Omental fat pad (tissue), 4 donors: ENCODE data around the gene PFAS. TPM values are rescaled to one million over a fixed set of nuclear protein-coding genes. Genes with fewer than 3 reads are reported as not detected.

Experiments used
- ATAC-seq: fragments of 150-250 bp; one replicate; pipeline ENCODE4 v1.9.1; 2016; ENCODE audit warnings: mild to moderate bottlenecking, moderate library complexity; ENCODE audit not compliant: low FRiP score
- DNase-seq: peaks from one replicate; pipeline ENCODE4 v3.0.0-alpha.2; 2019; ENCODE audit warnings: low spot score
- CTCF ChIP-seq, 3 donors: fragments of 450-650 bp; IDR thresholded peaks; one replicate each; pipeline ENCODE4 v1.5.1; 2016 to 2017; ENCODE audit warnings: antibody characterized with exemption in 3 of 3, mild to moderate bottlenecking in 3 of 3, moderate library complexity in 2 of 3
- total RNA-seq, 4 donors: library from RNA; depleted of rRNA; stranded (reverse); fragments of >200 nt; gene quantifications; one replicate each; pipeline ENCODE4 v1.1.0, GENCODE V29; 2016

The PFAS gene
- total RNA-seq, 4 donors from 2014 or later: 12.9 to 27.7 (median 19.8) TPM

- DNase-seq (no peak), ATAC-seq (no peak)
- no peak for TF ChIP-seq CTCF (IDR thresholded peaks at IDR 0.05)
Observed at GRCh38 chr17:8284126-8284525, 35.0 kb downstream of the PFAS start.

- no peak for DNase-seq
- no peak for TF ChIP-seq CTCF (IDR thresholded peaks at IDR 0.05)
- no peak for ATAC-seq
Observed at GRCh38 chr17:8285270-8286181, 36.4 kb downstream of the PFAS start.

- DNase-seq (no peak), ATAC-seq (no peak)
- TF ChIP-seq CTCF (IDR thresholded peaks at IDR 0.05): no peak
Observed at GRCh38 chr17:8287651-8288335, 38.7 kb downstream of the PFAS start.

GRCh38 chr17:8288336-8289102 is 39.4 kb downstream of the PFAS start, which contains the start of gene RANGRF:
Gene RANGRF (plus strand): TSS chr17:8288670. CDS start chr17:8288789, 119 bp downstream.
- DNase-seq: peak; percentile 77
- peak; percentile 88 for ATAC-seq
- no peak for TF ChIP-seq CTCF (IDR thresholded peaks at IDR 0.05)

- DNase-seq: peak; percentile 59
- ATAC-seq: no peak
- no peak for TF ChIP-seq CTCF (IDR thresholded peaks at IDR 0.05)
Observed at GRCh38 chr17:8289103-8289397, 40.0 kb downstream of the PFAS start.

- no peak for ATAC-seq
Observed at GRCh38 chr17:8290043-8290442, 41.0 kb downstream of the PFAS start.

More at GRCh38 chr17:8290043-8290442, 41.0 kb downstream of the PFAS start:
- no peak for TF ChIP-seq CTCF (IDR thresholded peaks at IDR 0.05)
- no peak for DNase-seq
